GM12878 (cell line): Measurements from ENCODE around the gene TIMM17A.

Experiments used
- CEBPZ ChIP-seq: fragments of 150-350 bp; IDR thresholded peaks from 2 replicates; pipeline ENCODE4 v1.6.1; 2016; ENCODE audit warnings: low read depth, low read length
- CREB1 ChIP-seq: IDR thresholded peaks from 2 replicates; pipeline ENCODE4 v1.6.1; 2012; ENCODE audit warnings: low read depth, mild to moderate bottlenecking, inconsistent platforms
- GABPA ChIP-seq: IDR thresholded peaks from 2 replicates; pipeline ENCODE4 v1.6.1; 2014; ENCODE audit warnings: antibody characterized with exemption, low read depth, mild to moderate bottlenecking, inconsistent platforms
- HDAC2 ChIP-seq: fragments of 200-600 bp; sonication (generic); IDR thresholded peaks from 2 replicates; pipeline ENCODE4 v1.6.1; 2017
- IRF4 ChIP-seq: IDR thresholded peaks from 2 replicates; pipeline ENCODE4 v1.6.1; 2011; ENCODE audit warnings: low read depth, low read length
- POLR2AphosphoS2 ChIP-seq: IDR thresholded peaks from 2 replicates; pipeline ENCODE4 v1.6.1; 2011; ENCODE audit warnings: low read depth, mild to moderate bottlenecking, low read length, improper control_type of control experiment, moderate library complexity
- POLR2AphosphoS5 ChIP-seq: IDR thresholded peaks from 2 replicates; pipeline ENCODE4 v1.6.1; 2011; ENCODE audit warnings: mild to moderate bottlenecking, low read length, inconsistent platforms
- RB1 ChIP-seq: fragments of 450-650 bp; formaldehyde crosslinking; IDR thresholded peaks from 2 replicates; pipeline ENCODE4 v1.6.1; 2017; ENCODE audit warnings: mild to moderate bottlenecking, borderline replicate concordance
- REST ChIP-seq: IDR thresholded peaks from 2 replicates; pipeline ENCODE4 v1.6.1; 2012; ENCODE audit warnings: mild to moderate bottlenecking, low read depth, low read length
- SIN3A ChIP-seq: IDR thresholded peaks from 2 replicates; pipeline ENCODE4 v1.6.1; 2012; ENCODE audit warnings: low read depth, low read length, improper control_type of control experiment
- SRF ChIP-seq, 2 experiments: IDR thresholded peaks; 2 replicates each; pipeline ENCODE4 v1.6.1; 2011; ENCODE audit warnings: low read depth in 2 of 2, low read length in 2 of 2, mild to moderate bottlenecking in 1 of 2, moderate library complexity in 1 of 2
- YY1 ChIP-seq: IDR thresholded peaks from 2 replicates; pipeline ENCODE4 v1.6.1; 2011; ENCODE audit warnings: low read depth, mild to moderate bottlenecking, low read length
- TF ChIP-seq, protein P1 (sequence below): IDR thresholded peaks from 2 replicates; pipeline ENCODE4 v1.6.1; 2012; ENCODE audit warnings: low read length, inconsistent platforms
- TF ChIP-seq, protein P2 (sequence below), 3 experiments: IDR thresholded peaks in 2 of 3; conservative IDR thresholded peaks in 1 of 3; 2 replicates each; pipeline ENCODE4 v1.5.1; 2011; ENCODE audit warnings: low read depth in 3 of 3, low read length in 3 of 3, mild to moderate bottlenecking in 3 of 3, control low read depth in 2 of 3, moderate library complexity in 2 of 3, inconsistent platforms in 1 of 3, mixed read lengths in 1 of 3; ENCODE audit not compliant: control insufficient read depth in 2 of 3, insufficient read depth in 1 of 3; ENCODE audit errors: extremely low read depth in 1 of 3

DNA sequence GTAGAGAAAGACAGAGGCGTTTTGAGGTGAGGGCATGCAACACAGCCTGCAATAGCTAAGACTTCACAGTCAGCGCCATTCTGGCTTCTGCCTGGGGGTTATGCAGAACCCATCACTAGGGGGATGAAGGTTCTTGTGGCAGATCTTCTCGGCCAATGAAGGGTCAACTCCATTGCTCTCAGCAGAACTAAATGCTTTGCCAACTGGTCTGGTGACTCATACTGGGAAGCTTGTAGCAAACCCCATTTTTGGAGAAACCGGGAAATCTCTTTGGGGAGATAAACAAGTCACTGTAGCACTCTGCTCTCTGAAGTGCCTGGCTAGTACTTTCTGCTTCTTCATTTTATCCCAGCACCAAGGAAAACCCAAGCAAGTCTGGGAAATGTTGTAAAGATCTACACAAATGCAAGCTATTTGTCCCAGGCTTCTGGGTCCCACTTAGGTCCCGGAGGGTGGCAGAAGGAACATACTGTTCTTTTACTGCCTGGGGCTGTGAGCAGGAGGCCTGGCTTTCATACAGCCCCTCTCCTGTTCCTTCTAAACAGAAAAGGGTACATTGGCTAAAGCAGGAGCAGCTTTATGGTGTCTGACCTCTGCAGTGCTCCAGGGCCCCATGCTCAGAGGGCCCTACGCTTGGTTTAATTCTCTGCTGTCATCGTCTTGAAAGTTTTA lies 37.8 kb upstream of the TIMM17A start:
- TF ChIP-seq RB1: no peak
- TF ChIP-seq SIN3A: no peak
- no peak for TF ChIP-seq CEBPZ
- TF ChIP-seq SRF (IDR thresholded peaks at IDR 0.05; ENCODE audit: low read depth in 2 of 2, low read length in 2 of 2): no peak
- TF ChIP-seq, protein P1, sequence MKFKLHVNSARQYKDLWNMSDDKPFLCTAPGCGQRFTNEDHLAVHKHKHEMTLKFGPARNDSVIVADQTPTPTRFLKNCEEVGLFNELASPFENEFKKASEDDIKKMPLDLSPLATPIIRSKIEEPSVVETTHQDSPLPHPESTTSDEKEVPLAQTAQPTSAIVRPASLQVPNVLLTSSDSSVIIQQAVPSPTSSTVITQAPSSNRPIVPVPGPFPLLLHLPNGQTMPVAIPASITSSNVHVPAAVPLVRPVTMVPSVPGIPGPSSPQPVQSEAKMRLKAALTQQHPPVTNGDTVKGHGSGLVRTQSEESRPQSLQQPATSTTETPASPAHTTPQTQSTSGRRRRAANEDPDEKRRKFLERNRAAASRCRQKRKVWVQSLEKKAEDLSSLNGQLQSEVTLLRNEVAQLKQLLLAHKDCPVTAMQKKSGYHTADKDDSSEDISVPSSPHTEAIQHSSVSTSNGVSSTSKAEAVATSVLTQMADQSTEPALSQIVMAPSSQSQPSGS: no peak
- no peak for TF ChIP-seq GABPA
- TF ChIP-seq, protein P2, sequence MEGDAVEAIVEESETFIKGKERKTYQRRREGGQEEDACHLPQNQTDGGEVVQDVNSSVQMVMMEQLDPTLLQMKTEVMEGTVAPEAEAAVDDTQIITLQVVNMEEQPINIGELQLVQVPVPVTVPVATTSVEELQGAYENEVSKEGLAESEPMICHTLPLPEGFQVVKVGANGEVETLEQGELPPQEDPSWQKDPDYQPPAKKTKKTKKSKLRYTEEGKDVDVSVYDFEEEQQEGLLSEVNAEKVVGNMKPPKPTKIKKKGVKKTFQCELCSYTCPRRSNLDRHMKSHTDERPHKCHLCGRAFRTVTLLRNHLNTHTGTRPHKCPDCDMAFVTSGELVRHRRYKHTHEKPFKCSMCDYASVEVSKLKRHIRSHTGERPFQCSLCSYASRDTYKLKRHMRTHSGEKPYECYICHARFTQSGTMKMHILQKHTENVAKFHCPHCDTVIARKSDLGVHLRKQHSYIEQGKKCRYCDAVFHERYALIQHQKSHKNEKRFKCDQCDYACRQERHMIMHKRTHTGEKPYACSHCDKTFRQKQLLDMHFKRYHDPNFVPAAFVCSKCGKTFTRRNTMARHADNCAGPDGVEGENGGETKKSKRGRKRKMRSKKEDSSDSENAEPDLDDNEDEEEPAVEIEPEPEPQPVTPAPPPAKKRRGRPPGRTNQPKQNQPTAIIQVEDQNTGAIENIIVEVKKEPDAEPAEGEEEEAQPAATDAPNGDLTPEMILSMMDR (IDR thresholded peaks at IDR 0.05 in 2 of 3, conservative IDR thresholded peaks at IDR 0.05 in 1 of 3; ENCODE audit: control insufficient read depth in 2 of 3, extremely low read depth in 1 of 3, insufficient read depth in 1 of 3, low read depth in 3 of 3, low read length in 3 of 3): no peak
- no peak for TF ChIP-seq POLR2AphosphoS2
- no peak for TF ChIP-seq REST
- TF ChIP-seq HDAC2: no peak
- TF ChIP-seq IRF4: no peak
- no peak for TF ChIP-seq CREB1
- no peak for TF ChIP-seq POLR2AphosphoS5
- TF ChIP-seq YY1: no peak
